A673 (cell line): ENCODE results near the gene SLC20A1.

Source experiments
- CTCF ChIP-seq: fragments of 300-800, 200-600 bp; sonication (generic); conservative IDR thresholded peaks from 2 replicates; pipeline ENCODE4 v1.5.1; 2017; ENCODE audit warnings: low read depth, mild to moderate bottlenecking, antibody characterized with exemption, low read length, moderate library complexity, mixed read lengths
- EZH2 ChIP-seq: fragments of 200-600 bp; sonication (generic); IDR thresholded peaks from 2 replicates; pipeline ENCODE4 v1.6.1; 2017; ENCODE audit warnings: borderline replicate concordance, low read depth, mild to moderate bottlenecking, mixed read lengths, antibody characterized with exemption, low read length; ENCODE audit not compliant: poor library complexity, severe bottlenecking

- TF ChIP-seq CTCF (no peak), EZH2 (no peak)
Measured at GRCh38 chr2:112636605-112637288, 9.0 kb upstream of the SLC20A1 start.
